Measurements from ENCODE around the gene RRBP1.
A peak's percentile ranks its signal among the peaks of the same experiment; 100 is the strongest.

Gene RRBP1

DNA sequence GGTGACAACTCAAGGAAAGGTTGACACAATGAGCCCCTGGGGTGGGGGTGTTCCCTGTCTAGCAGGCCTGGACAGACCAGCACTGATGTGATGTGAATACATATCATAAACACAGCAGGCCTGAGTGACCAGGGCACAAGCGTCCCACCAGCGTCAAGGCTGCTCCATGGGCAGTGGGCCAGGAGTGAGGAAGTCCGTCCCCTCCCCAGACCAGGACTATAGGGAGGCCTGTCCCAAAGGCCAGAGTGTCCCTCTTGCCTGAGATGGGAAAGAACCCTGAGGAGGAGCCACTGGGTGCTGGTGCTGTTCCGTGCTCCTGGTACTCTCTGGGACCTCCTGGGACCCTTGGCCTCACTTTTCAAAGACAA is 44.6 kb downstream of the RRBP1 start:
- no peak for DNase-seq (ENCODE audit: low read depth, low spot score)

DNA sequence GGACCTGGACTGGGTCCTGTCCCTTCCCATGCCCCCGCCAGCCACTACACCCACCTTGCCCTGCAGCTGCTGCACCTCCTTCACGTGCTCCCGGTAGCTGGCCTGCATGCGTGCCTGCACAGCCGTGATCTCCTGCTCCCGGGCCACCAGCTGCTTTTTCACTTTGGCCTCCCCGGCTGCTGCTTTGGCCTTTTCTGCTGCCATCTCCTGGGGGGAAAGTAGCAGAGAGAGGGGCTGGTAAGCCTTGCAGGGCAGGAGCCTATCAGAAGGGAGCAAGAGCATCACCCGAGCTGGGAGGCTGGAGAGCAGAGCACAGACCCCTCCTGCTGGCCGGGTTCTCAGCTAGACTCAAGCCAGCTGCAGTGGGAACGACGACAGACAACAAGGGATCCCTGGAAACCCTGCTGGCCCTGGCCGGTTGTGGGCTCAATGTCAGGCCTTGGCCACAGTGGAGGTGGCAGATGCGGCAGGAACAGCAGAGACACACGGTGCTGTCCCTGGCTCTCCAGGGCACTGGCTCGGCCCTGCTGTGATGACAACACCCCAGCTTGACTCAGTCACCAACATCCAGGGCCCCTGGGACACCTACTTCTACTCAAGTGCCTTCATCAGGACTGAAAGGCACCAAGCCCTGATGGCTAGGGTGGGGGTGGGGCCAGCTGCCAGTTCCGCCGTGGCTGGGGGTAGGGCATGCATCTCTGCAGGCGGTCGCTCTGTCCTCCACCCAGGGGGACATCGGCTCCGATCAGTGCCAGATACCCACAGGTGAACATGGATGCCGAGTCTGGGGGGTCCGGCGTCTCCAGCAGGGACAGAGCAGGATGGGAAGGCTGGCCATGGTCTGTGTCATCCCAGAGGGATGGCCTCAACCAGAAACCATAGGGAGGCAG is 45.3 kb downstream of the RRBP1 start:
- peak; percentile 84 for DNase-seq (ENCODE audit: low read depth, low spot score)

GRCh38 chr20:17635332-17636244 is 46.5 kb downstream of the RRBP1 start:
- DNase-seq (ENCODE audit: low read depth, low spot score): no peak

DNA sequence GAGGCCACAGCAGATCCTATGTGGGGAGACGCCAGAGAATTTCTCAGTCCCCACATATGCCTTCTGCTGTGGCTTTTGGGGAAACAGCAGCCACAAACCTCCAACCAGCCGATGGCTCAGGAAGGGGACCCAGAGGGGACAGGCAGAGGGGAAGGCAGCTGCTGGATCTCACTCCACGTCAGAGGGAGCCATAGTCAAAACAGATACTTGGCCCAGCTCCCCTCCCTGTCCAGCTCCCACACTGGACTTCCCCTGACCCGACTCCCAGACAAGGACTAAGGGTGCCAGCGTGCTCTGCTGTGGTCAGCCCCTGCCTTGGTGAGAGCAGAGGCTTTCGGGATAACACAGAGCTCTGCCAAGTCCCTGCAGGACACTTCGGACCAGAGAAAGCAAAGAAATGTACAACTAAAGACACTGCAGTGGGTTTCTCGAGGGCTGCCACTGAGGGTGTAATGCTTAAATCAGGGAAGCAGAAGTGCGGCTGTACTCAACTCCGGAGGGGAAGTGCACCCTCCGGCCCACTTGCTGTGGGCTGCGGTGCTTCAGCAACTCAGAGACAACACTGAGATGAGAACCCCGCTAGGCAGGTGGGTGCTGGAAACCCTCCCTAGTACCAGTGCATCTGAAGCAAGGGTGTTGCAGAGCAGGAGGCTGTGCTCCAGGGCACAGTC is 47.2 kb downstream of the RRBP1 start:
- no peak for DNase-seq (ENCODE audit: low read depth, low spot score)

- no peak for DNase-seq (ENCODE audit: low read depth, low spot score)
These were observed 48.1 kb downstream of the RRBP1 start for GRCh38 chr20:17633850-17634500.

GRCh38 chr20:17633221-17633849 is 48.7 kb downstream of the RRBP1 start:
- DNase-seq (ENCODE audit: low read depth, low spot score): no peak

GRCh38 chr20:17631576-17632319 is 50.3 kb downstream of the RRBP1 start:
- DNase-seq (ENCODE audit: low read depth, low spot score): no peak

DNA sequence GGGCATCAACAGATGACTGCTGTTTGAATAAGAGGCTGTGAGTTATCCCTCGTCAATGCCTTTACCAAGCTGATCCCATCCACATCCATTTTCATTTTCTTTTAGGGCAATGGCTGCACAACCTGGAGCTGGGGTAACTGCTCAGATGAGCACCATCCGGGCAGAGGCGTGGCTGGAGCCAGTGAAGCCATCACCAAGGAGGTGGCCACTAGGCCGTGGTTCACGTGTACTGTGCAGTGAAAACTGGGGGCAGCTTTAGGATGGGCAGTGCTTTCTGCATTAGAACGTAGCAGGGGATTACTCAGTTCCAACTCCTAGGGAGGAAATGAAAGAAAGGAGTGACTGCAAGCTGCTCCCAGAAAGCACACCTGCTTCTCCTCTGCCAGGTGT is 51.2 kb downstream of the RRBP1 start:
- no peak for DNase-seq (ENCODE audit: low read depth, low spot score)

DNA sequence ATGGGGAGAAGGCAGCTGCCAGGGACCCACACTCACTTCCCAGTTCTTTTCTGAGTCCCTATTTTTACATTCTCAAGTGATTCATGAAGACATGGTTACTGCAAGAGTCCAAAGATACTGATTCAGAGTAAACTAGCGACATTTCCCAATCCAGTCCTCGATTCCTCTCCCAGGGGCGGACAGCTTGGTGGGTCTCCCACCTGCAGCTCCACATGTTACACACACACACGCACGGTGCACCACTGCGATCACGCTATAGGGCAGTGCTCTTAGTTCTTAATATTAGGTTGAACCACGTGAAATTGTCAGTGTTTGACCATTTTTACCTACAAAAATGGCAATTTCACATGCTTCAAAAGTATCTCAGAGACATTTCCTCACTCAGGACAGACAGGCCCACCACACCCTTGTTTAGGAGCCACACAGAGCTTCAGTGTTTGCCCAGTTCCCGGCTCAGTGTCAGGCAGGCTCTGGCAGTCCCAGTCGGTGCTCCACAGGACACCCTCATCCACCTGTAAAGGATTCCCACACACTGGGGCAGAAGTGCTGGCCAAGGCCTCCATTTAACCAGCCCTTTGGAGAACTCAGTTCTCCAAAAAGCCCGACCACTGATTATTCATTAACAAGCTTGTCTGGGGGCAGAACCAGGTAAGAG is 51.8 kb downstream of the RRBP1 start:
- DNase-seq (ENCODE audit: low read depth, low spot score): no peak

DNA sequence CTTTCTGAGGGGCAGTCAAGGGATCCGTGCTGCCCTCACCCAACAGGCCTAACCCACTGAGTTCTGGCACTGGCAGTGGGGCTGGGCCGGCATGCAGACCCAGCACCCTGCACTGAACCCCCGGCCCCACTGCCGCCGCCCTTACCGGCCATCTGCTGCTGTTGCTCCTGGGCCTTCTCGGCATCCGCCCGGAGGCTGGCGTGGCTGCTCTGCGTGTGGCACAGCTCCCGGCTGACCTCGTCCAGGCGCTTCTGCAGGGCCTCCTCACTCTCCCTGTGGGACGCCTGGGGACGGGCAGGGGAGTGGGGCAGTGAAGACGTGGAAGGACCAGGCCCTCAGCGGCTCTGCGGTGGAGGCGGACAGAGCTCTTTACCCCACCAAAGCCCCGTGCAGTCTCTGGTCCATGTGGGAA is 52.4 kb downstream of the RRBP1 start:
- DNase-seq (ENCODE audit: low read depth, low spot score): no peak

DNA sequence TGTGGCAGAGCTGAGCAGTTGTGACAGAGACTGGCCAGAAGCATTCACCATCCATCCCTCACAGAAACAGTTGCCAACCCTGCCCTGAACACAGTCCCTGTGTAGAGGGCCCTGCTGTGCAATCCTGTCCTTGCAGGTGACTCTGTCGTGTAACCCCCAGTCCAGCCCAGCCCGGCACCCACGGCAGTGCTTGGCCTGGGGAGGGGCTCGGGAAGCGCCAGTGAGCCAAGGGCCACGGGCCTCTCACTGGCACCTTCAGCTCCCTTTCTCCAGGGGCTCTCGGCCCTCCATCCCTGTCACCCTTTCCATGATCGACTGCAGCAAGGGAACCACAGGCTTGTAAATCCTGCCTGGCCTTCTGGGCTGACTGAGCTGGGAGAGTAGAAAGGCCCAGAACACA is 53.0 kb downstream of the RRBP1 start:
- DNase-seq (ENCODE audit: low read depth, low spot score): no peak

GRCh38 chr20:17628101-17628841 is 53.8 kb downstream of the RRBP1 start:
- no peak for DNase-seq (ENCODE audit: low read depth, low spot score)

DNA sequence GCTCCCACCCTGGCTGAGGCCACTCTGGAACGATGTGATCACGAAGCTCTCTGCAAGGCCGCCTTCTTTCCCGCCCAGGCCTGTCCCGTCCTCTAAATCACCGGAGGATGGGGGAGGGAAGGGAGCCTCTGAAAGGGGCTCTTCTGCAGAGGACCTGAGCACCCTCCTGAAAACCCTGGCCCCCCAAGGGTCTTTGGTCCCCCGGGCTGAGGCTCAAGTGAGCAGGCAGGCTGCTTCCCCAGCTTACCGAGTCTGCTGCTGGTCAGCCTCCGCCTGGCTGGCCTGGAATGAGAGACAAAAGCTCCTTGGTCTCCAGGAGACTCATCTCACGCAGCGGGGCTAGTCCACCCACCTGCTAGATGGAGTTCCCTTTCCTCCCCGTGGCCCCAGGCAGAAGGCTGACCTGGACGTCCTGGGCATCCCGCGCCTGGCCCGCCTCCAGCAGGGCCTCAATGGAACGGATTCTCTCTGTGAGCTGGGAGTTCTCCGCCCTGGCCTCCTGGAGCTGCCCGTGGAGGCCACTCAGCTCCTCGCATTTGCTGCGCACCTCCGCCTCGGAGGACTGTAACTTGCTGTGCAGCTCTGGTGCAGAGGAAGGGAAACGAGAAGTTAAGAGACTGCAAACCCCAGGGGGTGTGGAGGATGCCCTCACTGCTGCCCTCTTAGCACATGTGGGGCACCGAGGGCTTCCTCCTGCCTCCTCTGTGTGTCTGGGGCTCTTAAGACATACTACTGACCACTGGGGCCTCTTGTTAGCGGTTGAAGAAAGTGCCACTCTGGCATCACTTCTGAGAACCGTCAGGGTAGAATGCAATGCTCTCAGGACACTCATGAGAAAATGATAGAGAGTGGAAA is 54.7 kb downstream of the RRBP1 start:
- DNase-seq (ENCODE audit: low read depth, low spot score): peak; percentile 25

GRCh38 chr20:17626217-17627007 is 55.6 kb downstream of the RRBP1 start:
- DNase-seq (ENCODE audit: low read depth, low spot score): no peak

DNA sequence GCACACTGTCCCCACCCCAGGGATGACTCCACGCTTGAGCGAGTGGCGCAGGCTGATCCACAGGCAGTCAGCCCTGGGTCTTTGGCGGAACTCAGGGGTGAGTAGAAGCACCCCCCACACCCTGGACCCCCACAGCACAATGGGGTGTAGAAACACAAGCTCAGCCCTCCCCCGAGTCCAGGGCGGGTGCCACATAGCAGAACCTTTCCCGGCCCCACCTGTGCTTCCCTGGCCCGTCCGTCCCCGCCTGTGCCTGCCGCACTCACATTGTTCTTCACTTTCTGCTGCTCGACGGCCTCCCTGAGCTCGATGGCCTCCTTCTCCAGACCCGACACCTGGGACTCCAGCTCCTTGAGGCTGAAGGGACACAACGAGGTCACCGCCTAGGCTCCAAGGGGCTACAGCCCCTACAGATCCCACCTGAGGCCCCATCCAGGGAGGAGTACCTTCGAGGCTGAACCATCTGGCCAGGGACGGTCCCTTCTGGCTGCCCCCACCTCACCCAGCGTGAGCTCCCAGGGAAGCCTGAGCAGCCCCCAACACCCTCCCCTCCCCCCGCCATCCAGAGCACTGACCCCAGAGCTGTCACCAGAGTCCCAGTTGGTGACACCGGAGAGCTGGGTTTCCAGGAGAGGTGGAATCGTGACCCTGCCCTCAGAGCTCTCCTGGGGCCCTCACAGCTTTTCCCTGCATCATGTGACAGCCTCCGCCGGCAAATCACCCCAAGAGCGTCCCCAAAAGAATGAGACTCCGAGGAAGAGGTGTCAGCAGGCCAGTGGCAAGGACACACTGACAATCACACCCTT is 56.6 kb downstream of the RRBP1 start:
- DNase-seq (ENCODE audit: low read depth, low spot score): no peak

DNA sequence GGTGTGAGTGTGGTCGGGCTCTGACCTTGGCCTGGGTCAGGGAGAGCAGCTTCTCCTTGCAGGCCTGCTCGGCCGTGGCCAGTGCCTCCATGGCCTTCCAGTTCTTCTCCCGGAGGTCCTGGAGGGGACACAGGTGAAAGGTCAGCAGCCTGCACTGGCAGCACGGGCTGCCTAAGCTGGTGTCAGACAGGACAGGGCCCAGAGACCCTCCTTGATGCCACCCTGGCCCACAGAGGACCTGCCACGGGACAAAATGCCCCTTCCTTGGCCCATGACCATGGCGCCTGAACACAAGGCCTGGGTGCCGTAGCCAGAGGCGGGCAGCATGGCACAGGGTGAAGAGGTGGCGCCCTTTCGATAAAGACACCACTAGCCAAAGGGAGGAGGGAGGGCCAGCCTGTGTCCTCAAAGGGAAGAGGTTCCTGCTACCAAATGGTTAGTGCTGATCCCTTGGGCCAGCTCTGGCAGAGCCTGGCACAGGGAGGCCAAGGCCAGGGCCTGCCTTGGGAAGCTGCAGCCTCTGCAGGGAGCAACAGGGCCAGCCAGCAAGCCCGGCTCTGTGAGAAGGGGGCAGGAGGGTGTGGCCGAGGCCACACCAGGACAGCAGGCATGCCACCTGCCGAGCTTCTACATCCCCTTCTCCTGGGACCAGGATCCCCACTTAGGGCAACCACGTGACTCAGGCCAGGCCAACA is 57.3 kb downstream of the RRBP1 start:
- DNase-seq (ENCODE audit: low read depth, low spot score): no peak

Data from ELF-1 (cell line).